MM.1S (cell line): Measurements from ENCODE around the gene GATB.

Experiments used
- DNase-seq: peaks from one replicate; pipeline ENCODE4 v3.0.0-alpha.2; 2015
- H2AFZ ChIP-seq: fragments of 300-600 bp; sonication (generic); 2 replicates; pipeline ENCODE4 v1.6.0; 2016; ENCODE audit warnings: antibody characterized with exemption, low read length
- H3F3A ChIP-seq: fragments of 300-600 bp; sonication (generic); 2 replicates; pipeline ENCODE4 v1.6.1; 2016; ENCODE audit warnings: mild to moderate bottlenecking, antibody characterized with exemption, low read length, moderate library complexity, mixed read lengths; ENCODE audit not compliant: insufficient read depth
- H3K27ac ChIP-seq: fragments of 300-600 bp; sonication (generic); 2 replicates; pipeline ENCODE4 v1.5.1; 2016; ENCODE audit warnings: mild to moderate bottlenecking, low read length
- H3K27me3 ChIP-seq: fragments of 300-600 bp; sonication (generic); replicated peaks from 2 replicates; pipeline ENCODE4 v1.6.0; 2016; ENCODE audit warnings: low read length; ENCODE audit not compliant: insufficient read depth
- H3K36me3 ChIP-seq: fragments of 300-600 bp; sonication (generic); replicated peaks from 2 replicates; pipeline ENCODE4 v1.6.1; 2016; ENCODE audit warnings: mild to moderate bottlenecking, low read length, mixed read lengths; ENCODE audit not compliant: insufficient read depth
- H3K4me1 ChIP-seq: fragments of 300-600 bp; sonication (generic); 2 replicates; pipeline ENCODE4 v1.6.1; 2016; ENCODE audit warnings: low read length, mixed read lengths
- H3K4me2 ChIP-seq: fragments of 300-600 bp; sonication (generic); 2 replicates; pipeline ENCODE4 v1.6.0; 2016; ENCODE audit warnings: low read depth, low read length
- H3K4me3 ChIP-seq: fragments of 300-600 bp; sonication (generic); 2 replicates; pipeline ENCODE4 v1.5.1; 2016; ENCODE audit warnings: low read length, mixed read lengths
- H3K79me2 ChIP-seq: fragments of 300-600 bp; sonication (generic); 2 replicates; pipeline ENCODE4 v1.6.1; 2016; ENCODE audit warnings: mixed run types, low read length, mixed read lengths
- H3K9ac ChIP-seq: fragments of 300-600 bp; sonication (generic); 2 replicates; pipeline ENCODE4 v1.6.1; 2016; ENCODE audit warnings: low read length, mixed read lengths
- H3K9me2 ChIP-seq: fragments of 300-600 bp; sonication (generic); replicated peaks from 2 replicates; pipeline ENCODE4 v1.6.1; 2016; ENCODE audit warnings: mild to moderate bottlenecking, low read length, mixed read lengths; ENCODE audit not compliant: insufficient read depth
- H3K9me3 ChIP-seq: fragments of 300-600 bp; sonication (generic); replicated peaks from 2 replicates; pipeline ENCODE4 v1.6.1; 2016; ENCODE audit warnings: mild to moderate bottlenecking, low read length, mixed read lengths; ENCODE audit not compliant: insufficient read depth
- H4K20me1 ChIP-seq: fragments of 300-600 bp; sonication (generic); 2 replicates; pipeline ENCODE4 v1.6.1; 2016; ENCODE audit warnings: mild to moderate bottlenecking, low read length, moderate library complexity, mixed read lengths; ENCODE audit not compliant: insufficient read depth
- CTCF ChIP-seq: fragments of 300-600 bp; sonication (generic); IDR thresholded peaks from 2 replicates; pipeline ENCODE4 v1.5.1; 2016; ENCODE audit warnings: antibody characterized with exemption, low read length, mixed read lengths
- EZH2 ChIP-seq: fragments of 300-600 bp; sonication (generic); optimal IDR thresholded peaks from 2 replicates; pipeline ENCODE3; 2017; ENCODE audit warnings: low read depth, mild to moderate bottlenecking, antibody characterized with exemption, low read length, mixed read lengths
- EZH2phosphoT487 ChIP-seq: fragments of 300-600 bp; sonication (generic); IDR thresholded peaks from 2 replicates; pipeline ENCODE4 v1.6.1; 2018; ENCODE audit warnings: antibody characterized with exemption, low read length

The GATB gene

GRCh38 chr4:151676301-151676700, 84.5 kb downstream of the GATB start:
- no peaks in the 10 kb centered on the region for H3K9me3 ChIP-seq
- DNase-seq: no peak
- no peak overlapping the region for H3K4me2 ChIP-seq
- no peaks in the 10 kb centered on the region for H3F3A ChIP-seq
- no peak overlapping the region for H3K9ac ChIP-seq
- TF ChIP-seq EZH2 (no peak), CTCF (no peak), EZH2phosphoT487 (no peak)
- no peaks in the 10 kb centered on the region for H3K4me1 ChIP-seq
- no peaks in the 10 kb centered on the region for H3K79me2 ChIP-seq
- H3K27me3 ChIP-seq: no peaks in the 10 kb centered on the region
- no peak overlapping the region for H3K27ac ChIP-seq
- no peak overlapping the region for H3K4me3 ChIP-seq
- H3K9me2 ChIP-seq: no peaks in the 10 kb centered on the region
- H3K36me3 ChIP-seq: no peaks in the 10 kb centered on the region
- no peaks in the 10 kb centered on the region for H4K20me1 ChIP-seq
- H2AFZ ChIP-seq: no peak overlapping the region

GRCh38 chr4:151675411-151675971, 85.3 kb downstream of the GATB start:
- Histone ChIP-seq H3K9ac (no peak overlapping the region), H3F3A (no peaks in the 10 kb centered on the region), H3K9me2 (no peaks in the 10 kb centered on the region), H3K27me3 (no peaks in the 10 kb centered on the region), H2AFZ (no peak overlapping the region), H3K36me3 (no peaks in the 10 kb centered on the region), H3K79me2 (no peaks in the 10 kb centered on the region), H3K4me1 (no peaks in the 10 kb centered on the region), H3K4me3 (no peak overlapping the region), H3K27ac (no peak overlapping the region), H3K4me2 (no peak overlapping the region), H4K20me1 (no peaks in the 10 kb centered on the region), H3K9me3 (no peaks in the 10 kb centered on the region)
- no peak for DNase-seq
- TF ChIP-seq EZH2: no peak
- TF ChIP-seq EZH2phosphoT487: no peak
- TF ChIP-seq CTCF: no peak

GRCh38 chr4:151674804-151675391, 85.9 kb downstream of the GATB start:
- no peaks in the 10 kb centered on the region for H3K9me2 ChIP-seq
- H3K9ac ChIP-seq: no peak overlapping the region
- H2AFZ ChIP-seq: no peak overlapping the region
- H3K4me2 ChIP-seq: no peak overlapping the region
- H3F3A ChIP-seq: no peaks in the 10 kb centered on the region
- H3K4me1 ChIP-seq: no peaks in the 10 kb centered on the region
- no peaks in the 10 kb centered on the region for H3K36me3 ChIP-seq
- H3K27ac ChIP-seq: no peak overlapping the region
- H3K9me3 ChIP-seq: no peaks in the 10 kb centered on the region
- H3K4me3 ChIP-seq: no peak overlapping the region
- no peaks in the 10 kb centered on the region for H4K20me1 ChIP-seq
- TF ChIP-seq EZH2 (no peak), EZH2phosphoT487 (no peak), CTCF (no peak)
- H3K27me3 ChIP-seq: no peaks in the 10 kb centered on the region
- no peaks in the 10 kb centered on the region for H3K79me2 ChIP-seq
- DNase-seq: no peak
